HG03095 (cell line): ENCODE measurements around the gene MBNL1.
"Not testable (repeated sequence)": the region's sequence is repeated elsewhere in the genome, so short reads cannot be mapped to it uniquely, and the experiment has no call there.

Source experiments
- ATAC-seq: cut with Tn5 transposase; IDR thresholded peaks from one replicate; pipeline ENCODE4 v1.9.1; 2021; ENCODE audit warnings: moderate library complexity; ENCODE audit not compliant: unreplicated experiment

Gene MBNL1

GRCh38 chr3:152396867-152397266, 128.1 kb downstream of the MBNL1 start:
- no peak for ATAC-seq

- ATAC-seq, result not testable (repeated sequence)
These were observed 128.6 kb downstream of the MBNL1 start for GRCh38 chr3:152397348-152397747.

GRCh38 chr3:152398495-152398894, 129.8 kb downstream of the MBNL1 start:
- no peak for ATAC-seq

GRCh38 chr3:152399374-152399773, 130.6 kb downstream of the MBNL1 start:
- no peak for ATAC-seq

- no peak for ATAC-seq
These were observed 132.2 kb downstream of the MBNL1 start for GRCh38 chr3:152400887-152401286.

- ATAC-seq, result no peak
These were observed 134.1 kb downstream of the MBNL1 start for GRCh38 chr3:152402695-152403451.

GRCh38 chr3:152403632-152404066, 134.9 kb downstream of the MBNL1 start:
- ATAC-seq, result no peak

GRCh38 chr3:152404976-152405375, 136.2 kb downstream of the MBNL1 start:
- ATAC-seq, result no peak

- no peak for ATAC-seq
These were observed 137.4 kb downstream of the MBNL1 start for GRCh38 chr3:152405915-152406802.

- ATAC-seq, result no peak
These were observed 144.5 kb downstream of the MBNL1 start for GRCh38 chr3:152413240-152413639.

- no peak for ATAC-seq
These were observed 148.3 kb downstream of the MBNL1 start for GRCh38 chr3:152416808-152417580.

GRCh38 chr3:152419748-152420147, 151.0 kb downstream of the MBNL1 start:
- ATAC-seq, result no peak

- ATAC-seq, result no peak
These were observed 152.4 kb downstream of the MBNL1 start for GRCh38 chr3:152421162-152421561.

GRCh38 chr3:152426393-152426792, 157.7 kb downstream of the MBNL1 start:
- ATAC-seq, result no peak

GRCh38 chr3:152428577-152428976, 159.8 kb downstream of the MBNL1 start:
- no peak for ATAC-seq

- ATAC-seq, result no peak
These were observed 161.7 kb downstream of the MBNL1 start for GRCh38 chr3:152430223-152431002.

GRCh38 chr3:152434142-152434541, 165.4 kb downstream of the MBNL1 start:
- no peak for ATAC-seq

GRCh38 chr3:152435210-152435609, 166.5 kb downstream of the MBNL1 start:
- ATAC-seq, result not testable (repeated sequence)

- no peak for ATAC-seq
These were observed 168.2 kb downstream of the MBNL1 start for GRCh38 chr3:152436707-152437590.
